ENCODE data around the gene NDUFS6.
A peak's percentile ranks its signal among the peaks of the same experiment; 100 is the strongest.

Gene NDUFS6

GRCh38 chr5:1765880-1766235 lies 35.3 kb upstream of the NDUFS6 start:
- DNase-seq (ENCODE audit: low spot score): no peak

- no peak for DNase-seq (ENCODE audit: low spot score)
Observed at GRCh38 chr5:1767524-1768282, 33.5 kb upstream of the NDUFS6 start.

- DNase-seq (ENCODE audit: low spot score): no peak
Observed at GRCh38 chr5:1768283-1769000, 32.8 kb upstream of the NDUFS6 start.

- no peak for DNase-seq (ENCODE audit: low spot score)
Observed at GRCh38 chr5:1769017-1769640, 32.1 kb upstream of the NDUFS6 start.

GRCh38 chr5:1769752-1770442 lies 31.3 kb upstream of the NDUFS6 start:
- no peak for DNase-seq (ENCODE audit: low spot score)

GRCh38 chr5:1770443-1770802 lies 30.8 kb upstream of the NDUFS6 start:
- no peak for DNase-seq (ENCODE audit: low spot score)

- DNase-seq (ENCODE audit: low spot score): no peak
Observed at GRCh38 chr5:1771149-1772065, 29.8 kb upstream of the NDUFS6 start.

GRCh38 chr5:1772634-1773033 lies 28.6 kb upstream of the NDUFS6 start:
- peak; percentile 74 for DNase-seq (ENCODE audit: low spot score)

- DNase-seq (ENCODE audit: low spot score): no peak
Observed at GRCh38 chr5:1776831-1777230, 24.4 kb upstream of the NDUFS6 start.

GRCh38 chr5:1777281-1778137 lies 23.7 kb upstream of the NDUFS6 start:
- no peak for DNase-seq (ENCODE audit: low spot score)

- DNase-seq (ENCODE audit: low spot score): no peak
Observed at GRCh38 chr5:1778138-1779020, 22.8 kb upstream of the NDUFS6 start.

GRCh38 chr5:1779021-1779680 lies 22.1 kb upstream of the NDUFS6 start:
- DNase-seq (ENCODE audit: low spot score): no peak

GRCh38 chr5:1779782-1780613 lies 21.2 kb upstream of the NDUFS6 start:
- no peak for DNase-seq (ENCODE audit: low spot score)

GRCh38 chr5:1780614-1780930 lies 20.6 kb upstream of the NDUFS6 start:
- no peak for DNase-seq (ENCODE audit: low spot score)

GRCh38 chr5:1781107-1781506 lies 20.1 kb upstream of the NDUFS6 start:
- DNase-seq (ENCODE audit: low spot score): no peak

- peak; percentile 53 for DNase-seq (ENCODE audit: low spot score)
Observed at GRCh38 chr5:1781726-1782384, 19.4 kb upstream of the NDUFS6 start.

- peak; percentile 85 for DNase-seq (ENCODE audit: low spot score)
Observed at GRCh38 chr5:1782385-1783215, 18.6 kb upstream of the NDUFS6 start.

Data from NAMALWA (cell line).